Thyroid gland (tissue), 4 donors: ENCODE measurements around the gene ABAT. TPM values are rescaled to one million over a fixed set of nuclear protein-coding genes. Genes with fewer than 3 reads are reported as not detected.
"Not testable (repeated sequence)": the region's sequence is repeated elsewhere in the genome, so short reads cannot be mapped to it uniquely, and the experiment has no call there.

Source experiments
- DNase-seq, 2 donors: peaks; one replicate each; pipeline ENCODE4 v3.0.0-alpha.2; 2019
- H3K27ac ChIP-seq, 3 donors: fragments of 200-600 bp; sonication (generic); 1 replicate in 2 of 3; 2 replicates in 1 of 3; pipeline ENCODE4 v1.5.1; 2016 to 2019; ENCODE audit warnings: mild to moderate bottlenecking in 1 of 3, moderate library complexity in 1 of 3
- H3K27me3 ChIP-seq: fragments of 200-600 bp; sonication (generic); one replicate; pipeline ENCODE4 v1.5.1; 2019
- H3K36me3 ChIP-seq, 2 donors: fragments of 200-600 bp; sonication (generic); one replicate each; pipeline ENCODE4 v1.5.1; 2016 to 2019
- H3K4me1 ChIP-seq, 2 donors: fragments of 200-600 bp; sonication (generic); one replicate each; pipeline ENCODE4 v1.5.1; 2017 to 2019
- H3K4me3 ChIP-seq, 3 donors: fragments of 200-600 bp; sonication (generic); replicated peaks in 1 of 3; 1 replicate in 2 of 3; 2 replicates in 1 of 3; pipeline ENCODE4 v1.5.1; 2016; ENCODE audit warnings: mild to moderate bottlenecking in 1 of 3
- H3K9me3 ChIP-seq: fragments of 200-600 bp; sonication (generic); one replicate; pipeline ENCODE4 v1.5.1; 2017
- CTCF ChIP-seq, 6 experiments: fragments of 200-600 bp in 3 of 6; fragments of 450-650 bp in 3 of 6; sonication (generic) in 3 of 6; IDR thresholded peaks; one replicate each; pipeline ENCODE4 v1.5.1; 2016 to 2019; ENCODE audit warnings: antibody characterized with exemption in 6 of 6, mild to moderate bottlenecking in 2 of 6, inconsistent platforms in 1 of 6, moderate library complexity in 1 of 6
- POLR2A ChIP-seq, 2 donors: fragments of 450-650 bp; IDR thresholded peaks; one replicate each; pipeline ENCODE4 v1.6.1; 2017; ENCODE audit warnings: antibody characterized with exemption in 2 of 2, mild to moderate bottlenecking in 2 of 2, moderate library complexity in 1 of 2
- WGBS, 2 donors: methylation state at CpG; one replicate each; pipeline ENCODE4 v1.1.5; 2017; 5-methylcytosine and 5-hydroxymethylcytosine counted together
- intact Hi-C: fragments of 100-400 bp; cut with DNase I; formaldehyde crosslinking; loops from one replicate; pipeline ENCODE4 v1.15.1; 2023
- total RNA-seq, 4 donors: library from RNA; depleted of rRNA; stranded (reverse); fragments of >200 nt; gene quantifications; one replicate each; pipeline ENCODE4 v1.2.3, GENCODE V29; 2016

The ABAT gene
- total RNA-seq, 4 donors from 2014 or later, result 10.9 to 53.7 (median 35.9) TPM

GRCh38 chr16:8801701-8802100, 127.3 kb downstream of the ABAT start:
- WGBS, 2 donors, result 92 to 96% methylated on average over 4 of the region's 4 CpGs
- TF ChIP-seq CTCF (IDR thresholded peaks at IDR 0.05), result no peak
- TF ChIP-seq POLR2A (IDR thresholded peaks at IDR 0.05), result no peak
- H3K4me3 ChIP-seq, result no peak overlapping the region
- H3K36me3 ChIP-seq, result peaks cover 36 to 49% of the 10 kb centered on the region in 2 donors
- intact Hi-C loops, result no loop called here
- H3K4me1 ChIP-seq, result peaks cover 14 to 22% of the 10 kb centered on the region in 2 donors
- H3K27me3 ChIP-seq, result no peaks in the 10 kb centered on the region
- H3K9me3 ChIP-seq, result no peaks in the 10 kb centered on the region
- DNase-seq, result no peak
- no peak overlapping the region for H3K27ac ChIP-seq

- H3K27ac ChIP-seq, H3K27me3 ChIP-seq, DNase-seq, intact Hi-C loops, H3K4me3 ChIP-seq, H3K9me3 ChIP-seq: not testable (repeated sequence)
- WGBS, 2 donors, result 93 to 95% methylated on average over 12 of the region's 12 CpGs
- H3K36me3 ChIP-seq, result peaks cover 57 to 69% of the 10 kb centered on the region in 2 donors
- peaks cover 7 to 14% of the 10 kb centered on the region in 2 donors for H3K4me1 ChIP-seq
These were observed 129.3 kb downstream of the ABAT start for GRCh38 chr16:8803733-8804132.

GRCh38 chr16:8804313-8804712, 129.9 kb downstream of the ABAT start:
- no peak for DNase-seq
- H3K4me3 ChIP-seq, result no peak overlapping the region
- H3K9me3 ChIP-seq, result no peaks in the 10 kb centered on the region
- 88% methylated on average over 6 of the region's 6 CpGs for WGBS, 2 donors
- H3K36me3 ChIP-seq, result peaks cover 63 to 75% of the 10 kb centered on the region in 2 donors
- H3K4me1 ChIP-seq, result peaks cover 2 to 8% of the 10 kb centered on the region in 2 donors
- intact Hi-C loops, result no loop called here
- H3K27ac ChIP-seq, result no peak overlapping the region
- TF ChIP-seq CTCF (IDR thresholded peaks at IDR 0.05) (no peak), POLR2A (IDR thresholded peaks at IDR 0.05) (no peak)
- H3K27me3 ChIP-seq, result no peaks in the 10 kb centered on the region

DNA sequence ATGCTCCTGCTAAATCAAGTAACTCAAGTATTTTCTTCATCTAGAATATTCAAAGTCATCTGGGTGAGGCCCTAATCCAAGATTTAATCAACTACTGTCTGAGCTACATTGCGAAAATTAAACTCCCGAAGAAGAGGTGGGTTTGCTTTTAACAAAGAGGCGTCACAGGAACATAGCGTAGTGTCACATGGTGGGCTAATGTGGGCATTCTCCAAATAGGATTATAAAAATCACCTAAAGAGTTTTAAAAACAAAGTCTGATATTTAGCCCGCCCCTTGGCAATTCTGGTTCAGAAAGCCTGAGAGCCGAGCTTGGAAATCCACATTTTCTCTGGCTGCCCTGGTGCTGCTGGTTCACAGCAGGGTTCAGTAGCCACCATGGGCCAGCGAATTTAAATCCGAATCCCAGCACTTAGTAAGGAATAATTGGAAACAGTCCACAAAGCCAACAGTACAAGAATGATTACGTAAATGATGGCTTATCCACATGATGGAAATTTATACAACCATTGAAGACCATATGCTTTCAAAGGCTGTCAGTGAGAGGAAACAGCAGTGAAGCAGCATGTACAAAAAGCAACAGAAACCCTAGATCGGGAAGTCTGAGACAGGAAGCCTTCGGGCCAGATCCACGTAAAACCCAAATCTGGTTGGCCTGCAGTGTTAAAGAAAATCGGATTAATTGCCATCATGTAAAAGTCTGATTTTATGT, 132.0 kb downstream of the ABAT start:
- H3K36me3 ChIP-seq, result peaks cover 82 to 92% of the 10 kb centered on the region in 2 donors
- WGBS, 2 donors, result 94 to 96% methylated on average over 13 of the region's 13 CpGs

GRCh38 chr16:8807189-8807588, 132.8 kb downstream of the ABAT start:
- whole genome bisulfite sequencing, 2 donors, result 96 to 98% methylated on average over 5 of the region's 5 CpGs
- Histone ChIP-seq H3K4me1 (no peaks in the 10 kb centered on the region), H3K4me3 (no peak overlapping the region), H3K9me3 (no peaks in the 10 kb centered on the region), H3K36me3 (peaks cover 84 to 92% of the 10 kb centered on the region in 2 donors), H3K27ac (no peak overlapping the region), H3K27me3 (no peaks in the 10 kb centered on the region)
- no peak for DNase-seq
- TF ChIP-seq POLR2A (IDR thresholded peaks at IDR 0.05) (no peak), CTCF (IDR thresholded peaks at IDR 0.05) (no peak)
- intact Hi-C loops, result no loop called here

More for the DNA sequence above, 132.0 kb downstream of the ABAT start:
- DNase-seq, result no peak
- Histone ChIP-seq H3K9me3 (no peaks in the 10 kb centered on the region), H3K4me1 (no peaks in the 10 kb centered on the region), H3K4me3 (no peak overlapping the region), H3K27ac (no peak overlapping the region), H3K27me3 (no peaks in the 10 kb centered on the region)
- intact Hi-C loops, result no loop called here
- TF ChIP-seq CTCF (IDR thresholded peaks at IDR 0.05), result no peak
- no peak for TF ChIP-seq POLR2A (IDR thresholded peaks at IDR 0.05)
